NT2/D1 (cell line): ENCODE measurements around the gene MAST1.

Experiments
- DNase-seq: peaks from one replicate; pipeline ENCODE4 v3.0.0-alpha.2; 2011; ENCODE audit warnings: low read depth, low spot score
- H3K27me3 ChIP-seq: 2 replicates; pipeline ENCODE4 v1.6.0; 2011; ENCODE audit warnings: mild to moderate bottlenecking; ENCODE audit not compliant: insufficient read length, insufficient read depth
- H3K36me3 ChIP-seq: 2 replicates; pipeline ENCODE4 v1.6.1; 2011; ENCODE audit warnings: mild to moderate bottlenecking, low read length, mixed read lengths; ENCODE audit not compliant: insufficient read depth, insufficient read length
- H3K4me1 ChIP-seq: 2 replicates; pipeline ENCODE4 v1.5.1; 2011; ENCODE audit not compliant: insufficient read depth, insufficient read length
- H3K4me3 ChIP-seq: 2 replicates; pipeline ENCODE4 v1.5.1; 2011; ENCODE audit warnings: low read depth; ENCODE audit not compliant: insufficient read length
- H3K9ac ChIP-seq: 2 replicates; pipeline ENCODE4 v1.6.0; 2011; ENCODE audit warnings: low read depth; ENCODE audit not compliant: insufficient read length
- H3K9me3 ChIP-seq: 2 replicates; pipeline ENCODE4 v1.5.1; 2011; ENCODE audit warnings: mild to moderate bottlenecking, low read length; ENCODE audit not compliant: insufficient read depth
- SUZ12 ChIP-seq: IDR thresholded peaks from 2 replicates; pipeline ENCODE4 v1.6.1; 2011; ENCODE audit not compliant: insufficient read length, insufficient read depth; ENCODE audit errors: extremely low read depth
- YY1 ChIP-seq: IDR thresholded peaks from 2 replicates; pipeline ENCODE4 v1.6.1; 2011; ENCODE audit not compliant: insufficient read length, insufficient read depth
- ZNF274 ChIP-seq: IDR thresholded peaks from 2 replicates; pipeline ENCODE4 v1.6.1; 2011; ENCODE audit warnings: mild to moderate bottlenecking, low read depth, low read length

The MAST1 gene

DNA sequence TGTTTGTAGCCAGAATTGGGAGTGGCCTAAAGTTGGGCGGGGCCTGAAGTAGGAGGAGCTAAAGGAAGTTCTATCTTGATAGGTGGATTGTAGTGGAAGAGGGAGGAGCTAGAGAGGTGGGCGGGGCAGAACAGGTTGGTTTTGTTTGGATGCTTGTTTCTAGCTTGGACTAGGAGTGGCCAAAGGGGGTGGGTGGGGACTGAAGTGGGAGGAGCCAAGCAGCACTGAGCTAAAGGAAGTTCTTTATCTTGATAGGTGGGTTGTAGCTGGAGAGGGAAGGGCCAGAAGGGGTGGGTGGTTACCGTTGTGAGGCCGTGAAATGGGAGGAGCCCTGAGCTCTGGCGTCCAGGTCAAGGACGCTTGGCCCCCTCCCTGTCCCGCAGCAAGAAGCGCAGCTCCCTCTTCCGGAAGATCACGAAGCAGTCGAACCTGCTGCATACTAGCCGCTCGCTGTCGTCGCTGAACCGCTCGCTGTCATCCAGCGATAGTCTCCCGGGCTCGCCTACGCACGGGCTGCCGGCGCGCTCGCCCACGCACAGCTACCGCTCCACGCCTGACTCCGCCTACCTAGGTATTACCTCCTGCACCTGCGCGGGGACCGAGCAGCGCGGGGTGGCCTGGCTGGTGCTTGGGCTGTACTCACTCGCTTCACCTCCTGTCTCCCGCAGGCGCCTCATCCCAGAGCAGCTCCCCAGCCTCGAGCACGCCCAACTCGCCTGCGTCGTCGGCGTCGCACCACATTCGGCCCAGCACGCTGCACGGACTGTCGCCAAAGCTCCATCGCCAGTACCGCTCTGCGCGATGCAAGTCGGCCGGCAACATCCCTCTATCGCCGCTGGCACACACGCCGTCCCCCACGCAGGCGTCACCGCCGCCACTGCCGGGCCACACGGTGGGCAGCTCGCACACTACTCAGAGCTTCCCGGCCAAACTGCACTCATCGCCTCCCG, 34.9 kb downstream of the MAST1 start:
- Histone ChIP-seq H3K9ac (no peak overlapping the region), H3K4me3 (no peak overlapping the region), H3K9me3 (peaks cover 11% of the 10 kb centered on the region; the same call in 1 of the 2 replicates), H3K36me3 (peaks cover 10% of the 10 kb centered on the region), H3K27me3 (peaks cover 10% of the 10 kb centered on the region), H3K4me1 (peaks cover 2% of the 10 kb centered on the region)
- peak; percentile 90 for DNase-seq
- TF ChIP-seq ZNF274 (no peak), SUZ12 (no peak), YY1 (no peak)

DNA sequence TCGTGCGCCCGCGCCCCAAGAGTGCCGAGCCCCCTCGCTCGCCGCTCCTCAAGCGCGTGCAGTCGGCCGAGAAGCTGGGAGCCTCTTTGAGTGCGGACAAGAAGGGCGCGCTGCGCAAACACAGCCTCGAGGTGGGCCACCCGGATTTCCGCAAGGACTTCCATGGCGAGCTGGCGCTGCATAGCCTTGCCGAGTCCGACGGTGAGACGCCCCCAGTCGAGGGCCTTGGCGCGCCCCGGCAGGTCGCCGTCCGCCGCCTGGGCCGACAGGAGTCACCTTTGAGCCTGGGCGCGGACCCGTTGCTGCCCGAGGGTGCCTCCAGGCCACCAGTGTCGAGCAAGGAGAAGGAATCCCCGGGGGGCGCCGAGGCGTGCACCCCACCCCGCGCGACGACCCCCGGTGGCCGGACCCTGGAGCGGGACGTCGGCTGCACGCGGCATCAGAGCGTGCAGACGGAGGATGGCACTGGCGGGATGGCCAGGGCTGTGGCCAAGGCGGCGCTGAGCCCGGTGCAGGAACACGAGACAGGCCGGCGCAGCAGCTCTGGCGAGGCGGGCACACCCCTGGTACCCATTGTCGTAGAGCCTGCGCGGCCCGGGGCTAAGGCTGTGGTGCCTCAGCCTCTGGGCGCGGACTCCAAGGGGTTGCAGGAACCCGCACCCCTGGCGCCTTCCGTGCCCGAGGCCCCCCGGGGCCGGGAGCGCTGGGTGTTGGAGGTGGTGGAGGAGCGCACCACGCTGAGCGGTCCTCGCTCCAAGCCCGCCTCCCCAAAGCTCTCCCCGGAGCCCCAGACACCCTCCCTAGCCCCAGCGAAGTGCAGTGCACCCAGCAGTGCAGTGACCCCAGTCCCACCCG, 35.8 kb downstream of the MAST1 start:
- Histone ChIP-seq H3K9ac (no peak overlapping the region), H3K27me3 (peaks cover 1% of the 10 kb centered on the region), H3K4me3 (no peak overlapping the region), H3K4me1 (peaks cover 2% of the 10 kb centered on the region), H3K36me3 (peaks cover 10% of the 10 kb centered on the region), H3K9me3 (peaks cover 11% of the 10 kb centered on the region; the same call in 1 of the 2 replicates)
- no peak for DNase-seq
- TF ChIP-seq YY1 (no peak), SUZ12 (no peak), ZNF274 (no peak)

DNA sequence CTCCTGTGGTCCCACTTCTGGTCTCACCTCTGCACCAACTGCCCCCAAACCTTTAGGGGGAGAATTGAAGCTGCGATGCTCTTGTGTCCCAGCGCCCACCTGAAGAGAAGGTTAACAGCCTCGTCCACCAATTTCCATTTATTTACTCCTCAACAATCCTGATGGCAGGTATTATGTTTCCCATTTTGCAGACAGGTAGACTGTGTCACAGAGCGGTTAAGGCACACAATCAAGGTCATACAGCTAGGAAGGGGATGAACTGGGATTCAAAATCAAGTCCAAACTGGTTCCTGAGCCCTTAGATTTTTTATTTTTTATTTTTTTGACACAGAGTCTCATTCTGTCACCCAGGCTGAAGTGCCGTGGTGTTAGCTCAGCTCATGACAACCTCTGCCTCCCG, 36.8 kb downstream of the MAST1 start:
- Histone ChIP-seq H3K9ac (no peak overlapping the region), H3K27me3 (peaks cover 1% of the 10 kb centered on the region), H3K4me1 (peaks cover 2% of the 10 kb centered on the region), H3K9me3 (peaks cover 11% of the 10 kb centered on the region; the same call in 1 of the 2 replicates), H3K36me3 (peaks cover 10% of the 10 kb centered on the region), H3K4me3 (no peak overlapping the region)
- no peak for DNase-seq
- no peak for TF ChIP-seq SUZ12
- TF ChIP-seq YY1: no peak
- TF ChIP-seq ZNF274: no peak

DNA sequence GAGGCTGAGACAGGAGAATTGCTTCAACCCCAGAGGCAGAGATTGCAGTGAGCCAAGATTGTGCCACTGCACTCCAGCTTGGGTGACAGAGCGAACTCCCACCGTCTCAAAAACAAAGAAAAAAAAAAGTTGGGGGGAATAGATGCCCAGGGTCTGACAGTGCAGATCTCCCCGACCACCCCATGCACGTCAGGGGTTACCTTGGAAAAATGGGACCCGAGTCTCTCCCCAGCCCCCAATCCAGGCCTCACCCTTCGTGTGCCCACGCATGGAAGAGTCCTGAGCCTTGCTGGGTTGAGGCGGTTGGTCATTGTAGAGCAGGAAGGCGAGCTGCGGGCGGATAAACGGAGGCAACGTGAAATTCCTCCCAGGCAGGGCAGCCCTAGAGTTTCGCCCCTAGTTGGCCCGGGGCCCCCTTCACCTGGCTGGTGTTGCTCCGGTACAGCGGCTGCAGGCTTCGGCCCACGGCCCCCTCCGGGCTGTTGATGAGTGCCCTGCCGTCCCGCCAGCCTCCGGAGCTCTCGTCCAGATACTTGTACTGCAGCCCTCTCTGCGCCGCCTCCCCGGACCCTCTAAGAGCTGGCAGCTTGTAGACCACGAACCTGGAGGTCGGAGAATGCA, 42.3 kb downstream of the MAST1 start:
- DNase-seq: no peak
- Histone ChIP-seq H3K9me3 (peaks cover 16% of the 10 kb centered on the region), H3K36me3 (no peaks in the 10 kb centered on the region), H3K4me1 (peaks cover 3% of the 10 kb centered on the region), H3K9ac (peak overlapping the region; percentile 82), H3K4me3 (peak overlapping the region; percentile 78), H3K27me3 (peaks cover 27% of the 10 kb centered on the region)
- TF ChIP-seq YY1 (no peak), ZNF274 (no peak), SUZ12 (no peak)

DNA sequence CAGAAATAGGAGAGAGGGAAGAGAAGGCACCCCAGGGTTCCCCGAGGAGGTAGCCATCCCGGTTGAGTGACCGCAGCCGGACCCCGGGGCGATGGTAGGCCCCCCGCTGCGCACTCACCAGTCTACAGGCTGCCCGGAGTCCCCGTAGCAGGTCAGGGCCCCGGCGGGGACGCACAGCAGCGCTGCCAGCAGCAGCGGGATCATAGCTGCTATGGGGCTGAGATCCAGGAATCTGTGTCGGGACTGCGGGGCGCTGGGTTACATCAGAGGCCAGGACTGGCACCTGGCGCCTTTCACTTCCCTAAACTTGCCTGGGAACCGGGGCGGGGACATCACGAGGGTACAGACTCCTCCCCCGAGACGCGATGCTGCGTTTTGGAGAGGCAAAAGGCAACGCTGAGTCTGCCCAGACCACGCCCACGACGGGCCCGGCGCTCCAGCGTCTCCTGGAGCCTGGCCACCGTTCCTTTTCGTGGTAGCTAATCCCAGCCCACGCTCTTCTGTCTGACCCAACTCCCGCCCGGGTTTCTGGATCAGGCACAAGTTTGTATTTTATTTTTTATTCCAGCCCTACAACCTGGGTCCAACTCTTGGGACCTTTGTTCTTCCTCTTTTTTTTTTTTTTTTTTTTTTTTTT, 43.0 kb downstream of the MAST1 start, which contains the start of gene DNASE2:
Gene DNASE2 (minus strand): TSS at position 278 of the 637 bp plus-strand sequence. CDS start 74 bp downstream, at position 204.
- H3K4me1 ChIP-seq: peaks cover 3% of the 10 kb centered on the region
- no peaks in the 10 kb centered on the region for H3K36me3 ChIP-seq
- no peak for TF ChIP-seq SUZ12
- no peak for TF ChIP-seq ZNF274
- H3K9ac ChIP-seq: peak within 1 kb of the TSS; percentile 82
- peak; percentile 92 for DNase-seq
- H3K27me3 ChIP-seq: peaks cover 33% of the 10 kb centered on the region
- peak within 1 kb of the TSS; percentile 78 for H3K4me3 ChIP-seq
- peaks cover 16% of the 10 kb centered on the region for H3K9me3 ChIP-seq

DNA sequence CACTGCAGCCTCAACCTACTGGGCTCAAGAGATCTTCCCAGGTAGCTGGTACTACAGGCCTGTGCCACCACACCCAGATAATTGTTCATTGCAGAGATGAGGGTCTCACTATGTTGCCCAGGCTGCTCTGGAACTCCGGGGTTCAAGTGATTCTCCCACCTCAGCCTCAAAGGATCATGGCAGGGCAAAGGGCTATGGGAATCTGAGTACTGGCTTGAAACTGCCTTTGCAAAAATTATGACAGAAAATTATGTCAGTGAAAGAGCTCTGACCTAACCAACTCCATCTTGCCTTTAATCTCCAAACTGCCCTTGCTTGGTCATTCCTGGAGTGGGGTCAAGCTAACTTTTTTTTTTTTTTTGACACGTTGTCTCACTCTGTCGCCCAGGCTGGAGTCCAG, 44.3 kb downstream of the MAST1 start:
- no peaks in the 10 kb centered on the region for H3K36me3 ChIP-seq
- DNase-seq: no peak
- H3K4me3 ChIP-seq: no peak overlapping the region
- H3K9me3 ChIP-seq: peaks cover 16% of the 10 kb centered on the region
- peaks cover 3% of the 10 kb centered on the region for H3K4me1 ChIP-seq
- peaks cover 46% of the 10 kb centered on the region for H3K27me3 ChIP-seq
- TF ChIP-seq SUZ12 (no peak), ZNF274 (no peak), YY1 (no peak)
- H3K9ac ChIP-seq: no peak overlapping the region
